Neuron (in vitro differentiated cells): ENCODE data around the gene ATP6V0A1.
"Not testable (repeated sequence)": the region's sequence is repeated elsewhere in the genome, so short reads cannot be mapped to it uniquely, and the experiment has no call there.

Experiments
- H2AFZ ChIP-seq: one replicate; pipeline ENCODE4 v1.6.1; 2013; ENCODE audit warnings: low read depth, mild to moderate bottlenecking, inconsistent platforms, low read length, moderate library complexity
- H3K27me3 ChIP-seq: one replicate; pipeline ENCODE4 v1.6.1; 2013; ENCODE audit warnings: low read length; ENCODE audit not compliant: insufficient read depth
- H3K36me3 ChIP-seq: one replicate; pipeline ENCODE4 v1.6.1; 2013; ENCODE audit warnings: low read length; ENCODE audit not compliant: insufficient read depth
- H3K4me1 ChIP-seq: one replicate; pipeline ENCODE4 v1.6.1; 2013; ENCODE audit warnings: low read length; ENCODE audit not compliant: insufficient read depth
- H3K4me3 ChIP-seq: 2 replicates; pipeline ENCODE4 v1.5.1; 2013; ENCODE audit warnings: mild to moderate bottlenecking, low read length, moderate library complexity
- H3K9me3 ChIP-seq: one replicate; pipeline ENCODE4 v1.6.1; 2013; ENCODE audit warnings: low read length

ATP6V0A1 gene

DNA sequence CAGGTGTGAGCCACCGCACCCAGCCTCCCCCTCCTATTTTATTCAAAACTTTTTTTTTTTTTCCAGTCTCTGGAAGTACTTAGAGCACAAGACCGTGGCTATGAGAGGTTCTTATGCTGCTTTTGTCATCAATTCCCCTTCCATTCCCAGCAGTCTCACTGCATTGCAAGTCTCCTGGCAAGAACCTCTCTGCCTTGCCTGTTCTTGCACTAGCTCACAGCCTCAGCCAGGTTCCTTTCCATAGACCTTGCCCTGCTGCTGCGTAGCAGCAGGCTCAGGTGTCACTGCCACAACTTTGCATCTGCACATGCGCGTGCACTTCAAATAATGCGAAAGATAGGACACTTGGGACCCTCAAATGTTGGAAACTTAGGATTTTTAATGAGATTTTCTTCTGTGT, 15.6 kb downstream of the ATP6V0A1 start:
- H3K9me3 ChIP-seq, result no peaks in the 10 kb centered on the region
- peaks cover 71% of the 10 kb centered on the region for H3K36me3 ChIP-seq
- H2AFZ ChIP-seq, result no peak overlapping the region
- H3K4me3 ChIP-seq, result no peak overlapping the region
- H3K27me3 ChIP-seq, result no peaks in the 10 kb centered on the region
- no peaks in the 10 kb centered on the region for H3K4me1 ChIP-seq

DNA sequence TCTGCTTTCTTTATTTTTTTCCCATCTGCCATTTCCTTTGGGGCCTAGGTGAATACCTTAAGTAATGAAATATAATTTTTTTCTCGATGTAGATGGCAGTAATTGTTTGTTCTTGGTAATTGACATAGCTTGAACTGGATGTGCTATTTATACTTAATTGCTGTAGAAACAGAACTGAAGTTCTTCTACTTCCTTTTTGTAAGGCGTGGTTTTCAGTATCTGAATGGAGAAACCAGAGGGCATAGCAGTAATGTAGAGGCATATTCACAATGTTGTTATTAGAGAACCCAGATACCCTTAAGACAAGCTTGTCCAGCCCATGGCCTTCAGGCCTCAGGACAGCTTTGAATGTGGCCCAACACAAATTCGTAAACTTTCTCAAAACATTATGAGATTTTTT, 16.4 kb downstream of the ATP6V0A1 start:
- Histone ChIP-seq H3K27me3 (no peaks in the 10 kb centered on the region), H2AFZ (no peak overlapping the region), H3K36me3 (peaks cover 75% of the 10 kb centered on the region), H3K4me1 (no peaks in the 10 kb centered on the region), H3K4me3 (no peak overlapping the region), H3K9me3 (no peaks in the 10 kb centered on the region)

DNA sequence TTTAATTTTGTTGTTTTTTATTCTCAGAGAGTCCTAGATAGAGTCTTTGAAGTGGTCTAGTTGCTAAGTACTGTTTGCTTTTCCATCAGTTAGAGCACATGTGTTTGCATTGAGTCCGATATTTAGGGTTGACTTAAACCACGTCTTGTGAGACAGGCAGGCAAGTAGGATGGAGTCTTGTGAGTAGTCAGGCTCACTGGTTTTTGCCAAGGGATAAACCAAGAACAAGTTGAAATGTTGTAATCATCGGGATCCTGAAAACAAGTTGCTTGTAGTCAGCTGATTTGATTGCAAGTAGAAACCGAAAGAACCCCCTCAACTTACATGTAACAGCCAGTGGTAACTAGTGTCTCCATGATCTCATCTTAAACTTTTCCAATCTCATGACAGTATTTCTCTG, 17.2 kb downstream of the ATP6V0A1 start:
- H3K36me3 ChIP-seq, result peaks cover 76% of the 10 kb centered on the region
- H3K4me1 ChIP-seq, result no peaks in the 10 kb centered on the region

DNA sequence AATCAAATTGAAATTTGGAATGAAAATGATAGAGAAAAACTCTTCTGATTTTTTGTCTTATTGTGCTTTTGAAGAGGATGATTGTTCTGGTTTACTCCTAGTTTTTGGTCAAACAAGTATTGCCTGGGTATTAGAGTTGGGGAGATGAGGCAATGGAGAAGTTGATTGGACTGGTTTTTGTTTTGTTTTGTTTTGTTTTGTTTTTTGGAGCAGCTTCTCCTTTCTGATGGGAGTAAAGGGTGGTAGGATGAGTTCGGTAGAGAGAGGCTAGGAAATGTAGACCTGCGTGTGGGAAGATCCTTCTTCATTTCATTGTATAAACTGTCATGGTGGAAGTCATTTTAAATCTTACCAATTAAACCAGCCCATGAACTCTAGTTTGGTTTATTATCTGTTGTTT, 17.7 kb downstream of the ATP6V0A1 start:
- Histone ChIP-seq H3K27me3 (no peaks in the 10 kb centered on the region), H3K4me1 (no peaks in the 10 kb centered on the region), H2AFZ (no peak overlapping the region), H3K9me3 (no peaks in the 10 kb centered on the region), H3K4me3 (no peak overlapping the region), H3K36me3 (peaks cover 77% of the 10 kb centered on the region)

More for the DNA sequence above, 17.2 kb downstream of the ATP6V0A1 start:
- Histone ChIP-seq H3K27me3 (no peaks in the 10 kb centered on the region), H3K9me3 (no peaks in the 10 kb centered on the region), H3K4me3 (no peak overlapping the region), H2AFZ (no peak overlapping the region)

DNA sequence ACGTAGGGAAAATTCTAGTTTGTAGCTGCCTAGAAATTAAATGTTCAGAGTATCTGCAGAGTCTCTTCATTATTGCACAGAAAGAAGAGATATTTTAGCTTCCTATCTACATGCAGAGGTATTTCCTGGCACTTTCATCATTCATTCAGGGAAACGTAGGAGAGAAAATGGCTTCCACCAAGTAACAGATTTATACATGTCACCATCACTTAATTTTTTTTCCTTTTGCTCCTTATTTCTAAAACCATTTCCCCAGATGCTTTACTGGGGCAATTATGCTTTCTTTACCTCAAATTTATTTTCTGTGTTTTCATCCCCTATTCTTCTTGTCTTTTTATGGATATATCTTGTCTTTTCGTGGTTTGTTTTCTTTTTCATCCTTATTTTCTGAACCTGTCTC, 18.5 kb downstream of the ATP6V0A1 start:
- Histone ChIP-seq H3K4me3 (no peak overlapping the region), H3K27me3 (no peaks in the 10 kb centered on the region), H2AFZ (no peak overlapping the region), H3K36me3 (peaks cover 79% of the 10 kb centered on the region), H3K4me1 (no peaks in the 10 kb centered on the region), H3K9me3 (no peaks in the 10 kb centered on the region)

DNA sequence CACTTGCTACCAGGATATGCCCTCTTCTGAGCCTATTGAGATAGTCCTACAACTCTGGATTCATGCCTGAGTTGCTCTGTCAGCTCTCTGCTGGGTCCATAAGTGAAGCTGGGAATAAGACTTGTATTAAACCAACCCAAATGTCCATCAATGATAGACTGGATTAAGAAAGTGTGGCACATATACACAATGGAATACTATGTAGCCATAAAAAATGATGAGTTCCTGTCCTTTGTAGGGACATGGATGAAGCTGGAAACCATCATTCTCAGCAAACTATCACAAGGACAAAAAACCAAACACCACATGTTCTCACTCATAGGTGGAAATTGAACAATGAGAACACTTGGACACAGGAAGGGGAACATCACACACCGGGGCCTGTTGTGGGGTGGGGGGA, 19.1 kb downstream of the ATP6V0A1 start:
- not testable (repeated sequence) for H3K9me3 ChIP-seq, H3K27me3 ChIP-seq, H2AFZ ChIP-seq, H3K4me1 ChIP-seq, H3K4me3 ChIP-seq
- H3K36me3 ChIP-seq, result peaks cover 81% of the 10 kb centered on the region

DNA sequence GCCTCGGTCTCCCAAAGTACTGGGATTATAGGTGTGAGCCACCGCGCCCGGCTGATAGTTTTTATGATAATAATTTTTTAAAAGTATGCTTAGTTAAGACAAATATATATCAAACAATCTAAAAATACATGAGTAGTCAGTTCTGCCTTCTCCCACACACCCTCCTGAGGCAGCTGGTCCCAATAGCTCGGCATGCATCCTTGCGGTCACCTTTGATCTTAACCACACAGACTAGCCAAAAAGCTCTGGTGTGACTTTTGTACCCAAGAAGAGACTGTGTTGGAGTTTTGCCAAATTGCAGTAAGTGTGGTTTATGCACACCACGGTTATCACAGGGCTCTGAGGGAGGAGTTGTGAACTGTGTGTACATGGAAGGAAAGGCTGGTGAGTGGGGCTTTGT, 25.6 kb downstream of the ATP6V0A1 start:
- Histone ChIP-seq H3K4me3 (no peak overlapping the region), H3K36me3 (peaks cover 75% of the 10 kb centered on the region), H3K9me3 (no peaks in the 10 kb centered on the region), H3K27me3 (no peaks in the 10 kb centered on the region), H3K4me1 (no peaks in the 10 kb centered on the region), H2AFZ (no peak overlapping the region)

DNA sequence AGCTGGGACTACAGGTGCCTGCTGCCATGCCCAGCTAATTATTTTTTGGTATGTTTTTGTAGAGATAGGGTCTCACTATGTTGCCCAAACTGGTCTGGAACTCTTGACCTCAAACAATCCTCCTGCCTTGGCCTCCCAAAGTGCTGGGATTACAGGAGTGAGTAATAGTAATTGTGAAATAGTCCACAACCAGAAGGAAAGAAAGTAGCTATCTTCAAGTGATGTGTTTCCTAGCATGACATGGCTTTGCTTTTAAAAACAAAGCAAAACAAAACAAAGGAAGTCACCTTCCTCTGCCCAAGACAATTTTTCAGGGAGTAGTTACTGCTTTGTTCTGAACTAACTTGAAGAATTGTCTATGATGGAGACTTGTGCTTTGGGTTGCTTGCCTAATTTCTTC, 27.0 kb downstream of the ATP6V0A1 start:
- H3K36me3 ChIP-seq, result peaks cover 75% of the 10 kb centered on the region
- no peaks in the 10 kb centered on the region for H3K9me3 ChIP-seq
- no peaks in the 10 kb centered on the region for H3K27me3 ChIP-seq
- no peak overlapping the region for H2AFZ ChIP-seq
- H3K4me1 ChIP-seq, result no peaks in the 10 kb centered on the region
- no peak overlapping the region for H3K4me3 ChIP-seq

DNA sequence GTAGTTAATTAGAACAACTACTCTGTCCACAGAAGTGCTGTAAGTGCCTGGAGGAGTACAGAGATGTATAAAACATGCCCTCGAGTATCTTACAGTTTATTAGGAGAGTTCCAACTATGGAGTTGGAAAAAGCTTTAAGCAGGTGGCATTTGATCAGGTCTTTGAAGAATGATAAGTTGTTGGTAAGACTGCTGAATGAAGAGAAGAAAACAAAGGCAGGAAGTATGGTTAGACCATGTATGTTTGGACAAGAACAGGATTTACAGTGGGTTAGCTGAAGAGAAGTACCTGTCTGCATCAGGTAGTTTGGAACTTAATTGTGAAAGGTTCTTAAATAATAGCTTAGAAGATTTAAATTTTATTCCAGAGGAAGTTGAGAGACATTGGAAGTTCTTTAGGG, 29.4 kb downstream of the ATP6V0A1 start:
- peaks cover 71% of the 10 kb centered on the region for H3K36me3 ChIP-seq
- H2AFZ ChIP-seq, result no peak overlapping the region
- H3K9me3 ChIP-seq, result no peaks in the 10 kb centered on the region
- no peaks in the 10 kb centered on the region for H3K27me3 ChIP-seq
- H3K4me1 ChIP-seq, result no peaks in the 10 kb centered on the region
- H3K4me3 ChIP-seq, result no peak overlapping the region

DNA sequence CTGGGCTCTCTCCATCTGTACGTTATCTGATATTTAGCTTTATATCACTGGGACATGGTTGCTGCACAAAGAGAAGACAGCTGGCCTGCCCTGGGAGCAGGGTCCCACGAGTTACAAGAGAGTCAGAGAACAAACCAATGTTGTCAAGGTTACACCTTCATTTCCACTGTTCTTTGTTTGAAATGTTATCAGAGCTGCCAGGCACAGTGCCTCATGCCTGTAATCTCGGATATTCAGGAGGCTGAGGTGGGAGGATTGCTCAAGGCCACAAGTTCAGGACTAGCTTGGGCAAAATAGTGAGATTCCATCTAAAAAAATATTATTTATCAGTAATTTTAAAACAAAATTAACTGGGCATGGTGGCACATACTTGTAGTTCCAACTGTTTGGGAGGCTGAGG, 34.6 kb downstream of the ATP6V0A1 start:
- no peaks in the 10 kb centered on the region for H3K27me3 ChIP-seq
- peaks cover 74% of the 10 kb centered on the region for H3K36me3 ChIP-seq

DNA sequence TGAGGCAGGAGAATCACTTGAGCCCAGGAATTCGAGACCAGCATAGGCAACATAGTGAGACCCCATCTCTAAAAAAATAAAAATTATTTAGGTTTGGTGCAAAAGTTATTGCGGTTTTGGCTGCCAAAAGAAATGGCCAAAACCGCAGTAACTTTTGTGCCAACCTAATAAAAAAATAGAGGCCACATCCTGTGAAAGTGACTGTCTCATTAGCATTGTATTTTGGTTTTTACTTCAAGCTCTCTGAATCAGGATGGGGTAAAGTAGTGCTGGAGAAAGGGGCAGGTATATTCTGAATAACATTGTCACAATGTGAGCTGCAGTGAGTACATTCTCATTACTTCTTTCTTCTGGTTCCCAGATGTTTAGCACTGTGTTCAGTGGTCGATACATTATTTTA, 36.0 kb downstream of the ATP6V0A1 start:
- H3K4me3 ChIP-seq, result no peak overlapping the region
- H3K36me3 ChIP-seq, result peaks cover 71% of the 10 kb centered on the region
- H2AFZ ChIP-seq, result no peak overlapping the region
- no peaks in the 10 kb centered on the region for H3K4me1 ChIP-seq
- no peaks in the 10 kb centered on the region for H3K27me3 ChIP-seq
- no peaks in the 10 kb centered on the region for H3K9me3 ChIP-seq

More for the DNA sequence above, 34.6 kb downstream of the ATP6V0A1 start:
- H2AFZ ChIP-seq, result no peak overlapping the region
- no peaks in the 10 kb centered on the region for H3K9me3 ChIP-seq
- no peaks in the 10 kb centered on the region for H3K4me1 ChIP-seq
- H3K4me3 ChIP-seq, result no peak overlapping the region

DNA sequence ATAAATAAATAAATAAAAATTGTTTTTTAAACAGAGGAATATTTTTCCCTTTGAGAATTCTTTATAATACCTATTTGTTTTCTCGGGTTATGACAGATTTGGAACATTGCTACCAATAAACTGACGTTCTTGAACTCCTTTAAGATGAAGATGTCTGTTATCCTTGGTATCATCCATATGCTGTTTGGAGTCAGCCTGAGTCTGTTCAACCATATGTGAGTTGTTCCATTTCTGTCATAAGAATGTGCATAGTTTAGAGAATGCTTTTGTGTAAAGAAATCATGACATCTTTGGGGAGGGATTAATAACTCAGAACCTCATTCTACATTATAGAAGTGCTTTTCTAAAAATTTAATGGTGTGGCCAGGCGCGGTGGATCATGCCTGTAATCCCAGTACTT, 40.1 kb downstream of the ATP6V0A1 start:
- Histone ChIP-seq H2AFZ (no peak overlapping the region), H3K4me3 (no peak overlapping the region), H3K4me1 (no peaks in the 10 kb centered on the region), H3K9me3 (no peaks in the 10 kb centered on the region), H3K36me3 (peaks cover 78% of the 10 kb centered on the region), H3K27me3 (no peaks in the 10 kb centered on the region)

DNA sequence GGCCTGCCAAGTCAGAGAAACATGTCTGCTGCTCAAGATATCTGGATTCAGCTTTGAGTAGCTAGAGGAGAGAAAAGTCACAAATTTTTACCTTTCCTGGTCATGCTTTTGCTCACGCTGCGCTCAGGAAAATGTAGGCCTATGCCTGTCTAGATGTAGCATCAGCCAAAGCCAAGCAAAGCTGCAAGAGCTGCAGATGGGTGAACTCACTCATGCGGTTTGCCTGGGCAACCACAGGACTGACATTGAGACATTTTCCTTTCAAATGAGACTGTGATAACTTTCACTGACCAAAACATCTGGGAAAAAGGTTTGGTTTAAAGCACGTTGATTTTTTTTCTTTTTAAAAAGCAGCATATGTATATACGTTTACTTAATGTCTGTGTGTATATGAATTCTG, 43.4 kb downstream of the ATP6V0A1 start:
- Histone ChIP-seq H2AFZ (no peak overlapping the region), H3K27me3 (no peaks in the 10 kb centered on the region), H3K36me3 (peaks cover 66% of the 10 kb centered on the region), H3K4me1 (peaks cover 10% of the 10 kb centered on the region), H3K9me3 (no peaks in the 10 kb centered on the region), H3K4me3 (no peak overlapping the region)

DNA sequence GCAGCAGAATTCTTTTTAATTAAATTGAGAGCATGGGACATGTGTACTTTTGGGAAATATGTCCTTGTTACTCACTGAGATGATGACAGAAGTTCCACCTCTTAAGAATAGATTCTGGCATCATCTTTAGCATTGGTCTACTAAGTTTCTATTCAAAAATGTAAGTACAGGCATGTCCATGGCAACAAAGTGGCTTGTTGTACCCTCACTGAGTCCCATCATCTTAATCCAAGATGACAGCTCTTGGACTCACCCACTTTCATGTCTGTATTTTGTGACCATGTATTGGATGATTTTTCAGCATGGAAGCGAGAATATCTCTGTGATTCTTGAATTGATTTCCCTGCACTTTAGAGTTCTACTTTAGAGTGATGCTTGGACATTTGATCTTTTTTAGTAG, 44.2 kb downstream of the ATP6V0A1 start:
- Histone ChIP-seq H3K27me3 (no peaks in the 10 kb centered on the region), H3K4me3 (no peak overlapping the region), H3K9me3 (no peaks in the 10 kb centered on the region), H3K36me3 (peaks cover 67% of the 10 kb centered on the region), H3K4me1 (peaks cover 17% of the 10 kb centered on the region), H2AFZ (no peak overlapping the region)
